SU-DHL-6 (cell line): ENCODE data around the gene RAVER2.

Experiments used
- H2AFZ ChIP-seq: fragments of 200-600 bp; sonication (generic); 2 replicates; pipeline ENCODE4 v1.6.1; 2014; ENCODE audit warnings: low read depth, mild to moderate bottlenecking, moderate library complexity, mixed read lengths, antibody characterized with exemption, low read length; ENCODE audit not compliant: severe bottlenecking
- H3F3A ChIP-seq: fragments of 200-600 bp; shearing (Covaris generic); 2 replicates; pipeline ENCODE4 v1.6.0; 2016; ENCODE audit warnings: antibody characterized with exemption, mild to moderate bottlenecking; ENCODE audit not compliant: insufficient read depth
- H3K27ac ChIP-seq: fragments of 200-600 bp; sonication (generic); 2 replicates; pipeline ENCODE4 v1.5.1; 2016; ENCODE audit warnings: low read depth, mild to moderate bottlenecking, low read length, moderate library complexity, mixed read lengths
- H3K27me3 ChIP-seq: fragments of 200-600 bp; sonication (generic), shearing (Covaris generic); 2 replicates; pipeline ENCODE4 v1.6.0; 2014; ENCODE audit warnings: mild to moderate bottlenecking, low read length
- H3K36me3 ChIP-seq: fragments of 200-600 bp; sonication (generic); 2 replicates; pipeline ENCODE4 v1.6.1; 2014; ENCODE audit warnings: mild to moderate bottlenecking, low read length, mixed read lengths
- H3K4me2 ChIP-seq: fragments of 300-600, 200-600 bp; shearing (Covaris generic), sonication (generic); 2 replicates; pipeline ENCODE4 v1.6.0; 2014; ENCODE audit warnings: low read length, low read depth, mild to moderate bottlenecking; ENCODE audit not compliant: poor library complexity, severe bottlenecking
- H3K4me3 ChIP-seq: fragments of 200-600 bp; sonication (generic); 2 replicates; pipeline ENCODE4 v1.5.1; 2014; ENCODE audit warnings: antibody characterized with exemption, low read length, mild to moderate bottlenecking, mixed read lengths; ENCODE audit not compliant: insufficient read depth, poor library complexity, severe bottlenecking
- H3K79me2 ChIP-seq: fragments of 200-600 bp; sonication (generic); 2 replicates; pipeline ENCODE4 v1.6.1; 2014; ENCODE audit warnings: mild to moderate bottlenecking, low read length, moderate library complexity; ENCODE audit not compliant: insufficient read depth
- H3K9ac ChIP-seq: fragments of 200-600 bp; sonication (generic); 2 replicates; pipeline ENCODE4 v1.7.0; 2014; ENCODE audit warnings: mild to moderate bottlenecking, low read length
- H3K9me2 ChIP-seq: fragments of 200-600 bp; sonication (generic); replicated peaks from 2 replicates; pipeline ENCODE4 v1.6.1; 2014; ENCODE audit warnings: low read length; ENCODE audit not compliant: insufficient read depth
- H3K9me3 ChIP-seq: fragments of 200-600 bp; sonication (generic); 2 replicates; pipeline ENCODE4 v1.6.1; 2014; ENCODE audit warnings: low read length, mixed read lengths; ENCODE audit not compliant: insufficient read depth
- H4K20me1 ChIP-seq: fragments of 200-600 bp; sonication (generic); 2 replicates; pipeline ENCODE4 v1.6.1; 2014; ENCODE audit warnings: low read depth, mild to moderate bottlenecking, antibody characterized with exemption, low read length, moderate library complexity, mixed read lengths
- EZH2phosphoT487 ChIP-seq: fragments of 200-600 bp; sonication (generic), shearing (Covaris generic); conservative IDR thresholded peaks from 2 replicates; pipeline ENCODE4 v1.6.1; 2018; ENCODE audit warnings: mild to moderate bottlenecking, antibody characterized with exemption, low read length, moderate library complexity, mixed read lengths
- TF ChIP-seq, protein P1 (sequence below): fragments of 200-600 bp; sonication (generic); IDR thresholded peaks from one replicate; pipeline ENCODE4 v1.5.1; 2017; ENCODE audit warnings: antibody characterized with exemption, mild to moderate bottlenecking, low read length, moderate library complexity; ENCODE audit not compliant: insufficient read depth, poor library complexity, severe bottlenecking

RAVER2 gene

DNA sequence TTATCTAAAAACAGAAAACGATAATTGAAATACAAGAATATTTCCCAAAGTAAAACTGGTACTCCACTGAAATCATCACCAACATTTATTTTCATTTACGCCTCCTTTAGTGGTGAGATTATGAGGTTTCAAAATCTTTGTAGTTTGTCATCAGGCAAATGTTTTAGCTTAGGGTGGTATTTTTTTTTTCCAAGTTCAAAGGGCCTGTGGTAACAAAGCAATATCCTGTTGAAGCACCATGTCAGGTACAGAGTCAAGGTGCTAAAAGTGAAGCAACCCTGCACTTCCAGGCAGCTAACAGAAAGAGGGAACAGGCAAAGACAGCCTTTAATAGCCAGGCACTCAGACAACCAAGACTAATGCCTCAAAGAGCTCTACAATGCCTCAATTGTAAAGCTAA is 132.3 kb downstream of the RAVER2 start:
- Histone ChIP-seq H2AFZ (no peak overlapping the region), H3K4me3 (no peak overlapping the region), H3K9me2 (no peaks in the 10 kb centered on the region), H3K79me2 (no peaks in the 10 kb centered on the region), H3K9ac (no peak overlapping the region), H3K9me3 (no peaks in the 10 kb centered on the region), H4K20me1 (no peaks in the 10 kb centered on the region), H3K36me3 (0 out of 2 replicates have a peak, but pooled peaks cover 2% of the 10 kb centered on the region), H3K4me2 (no peak overlapping the region), H3K27ac (no peak overlapping the region), H3F3A (no peaks in the 10 kb centered on the region), H3K27me3 (no peaks in the 10 kb centered on the region)
- TF ChIP-seq EZH2phosphoT487: no peak
- TF ChIP-seq, protein P1, sequence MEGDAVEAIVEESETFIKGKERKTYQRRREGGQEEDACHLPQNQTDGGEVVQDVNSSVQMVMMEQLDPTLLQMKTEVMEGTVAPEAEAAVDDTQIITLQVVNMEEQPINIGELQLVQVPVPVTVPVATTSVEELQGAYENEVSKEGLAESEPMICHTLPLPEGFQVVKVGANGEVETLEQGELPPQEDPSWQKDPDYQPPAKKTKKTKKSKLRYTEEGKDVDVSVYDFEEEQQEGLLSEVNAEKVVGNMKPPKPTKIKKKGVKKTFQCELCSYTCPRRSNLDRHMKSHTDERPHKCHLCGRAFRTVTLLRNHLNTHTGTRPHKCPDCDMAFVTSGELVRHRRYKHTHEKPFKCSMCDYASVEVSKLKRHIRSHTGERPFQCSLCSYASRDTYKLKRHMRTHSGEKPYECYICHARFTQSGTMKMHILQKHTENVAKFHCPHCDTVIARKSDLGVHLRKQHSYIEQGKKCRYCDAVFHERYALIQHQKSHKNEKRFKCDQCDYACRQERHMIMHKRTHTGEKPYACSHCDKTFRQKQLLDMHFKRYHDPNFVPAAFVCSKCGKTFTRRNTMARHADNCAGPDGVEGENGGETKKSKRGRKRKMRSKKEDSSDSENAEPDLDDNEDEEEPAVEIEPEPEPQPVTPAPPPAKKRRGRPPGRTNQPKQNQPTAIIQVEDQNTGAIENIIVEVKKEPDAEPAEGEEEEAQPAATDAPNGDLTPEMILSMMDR: no peak

DNA sequence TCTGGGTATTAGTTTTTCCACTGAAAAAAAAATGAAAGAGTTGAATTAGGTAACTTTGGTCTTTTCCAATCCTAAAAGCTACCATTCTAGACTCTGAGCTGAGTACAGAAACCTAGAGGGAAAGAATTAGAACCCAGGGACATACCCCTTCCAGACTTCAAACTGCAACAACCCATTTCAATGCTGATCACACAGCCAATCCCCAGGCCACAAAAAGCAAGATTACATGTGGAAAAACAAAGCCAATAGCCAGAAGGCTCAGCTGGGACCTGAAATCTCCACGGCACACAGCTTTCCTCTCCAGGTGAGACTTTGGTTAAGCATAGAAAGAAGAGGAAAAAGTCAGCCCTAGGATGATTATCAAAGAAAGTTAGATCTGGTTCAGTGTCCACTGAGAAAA is 132.7 kb downstream of the RAVER2 start:
- no peak for TF ChIP-seq EZH2phosphoT487
- TF ChIP-seq, protein P1: no peak
- Histone ChIP-seq H3K4me3 (no peak overlapping the region), H3K4me2 (no peak overlapping the region), H3K79me2 (no peaks in the 10 kb centered on the region), H3F3A (no peaks in the 10 kb centered on the region), H4K20me1 (no peaks in the 10 kb centered on the region), H3K27ac (no peak overlapping the region), H2AFZ (no peak overlapping the region), H3K27me3 (no peaks in the 10 kb centered on the region), H3K9ac (no peak overlapping the region), H3K9me3 (no peaks in the 10 kb centered on the region), H3K36me3 (0 out of 2 replicates have a peak, but pooled peaks cover 2% of the 10 kb centered on the region), H3K9me2 (no peaks in the 10 kb centered on the region)

DNA sequence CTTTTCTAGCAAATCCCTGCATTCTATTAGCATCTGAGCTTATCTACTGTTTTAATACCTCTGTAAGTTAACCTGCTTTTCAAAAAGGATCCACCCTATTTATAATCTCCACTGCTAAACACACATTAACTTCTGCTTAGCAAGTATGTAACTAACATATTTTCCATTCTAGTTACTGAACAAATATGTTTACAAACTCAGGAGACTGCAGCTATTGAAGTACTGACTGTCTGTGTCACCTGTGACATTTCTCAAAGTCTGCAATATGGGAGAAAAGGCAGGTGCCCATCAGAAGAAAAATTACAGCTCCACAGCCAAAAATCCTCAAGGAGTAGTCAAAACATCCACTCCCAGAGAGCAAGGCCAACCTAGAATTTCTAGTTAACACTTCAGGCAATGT is 133.2 kb downstream of the RAVER2 start:
- Histone ChIP-seq H3K4me2 (no peak overlapping the region), H2AFZ (no peak overlapping the region), H3K4me3 (no peak overlapping the region), H3K27me3 (no peaks in the 10 kb centered on the region), H4K20me1 (no peaks in the 10 kb centered on the region), H3K9me3 (no peaks in the 10 kb centered on the region), H3K79me2 (no peaks in the 10 kb centered on the region), H3K36me3 (0 out of 2 replicates have a peak, but pooled peaks cover 2% of the 10 kb centered on the region), H3K9ac (no peak overlapping the region), H3K9me2 (no peaks in the 10 kb centered on the region), H3K27ac (no peak overlapping the region), H3F3A (no peaks in the 10 kb centered on the region)
- TF ChIP-seq, protein P1: no peak
- TF ChIP-seq EZH2phosphoT487: no peak
